HEK293T (cell line): Measurements from ENCODE around the gene GPBP1.
A peak's percentile ranks its signal among the peaks of the same experiment; 100 is the strongest.
"Not testable (repeated sequence)": the region's sequence is repeated elsewhere in the genome, so short reads cannot be mapped to it uniquely, and the experiment has no call there.

Experiments
- CTCF ChIA-PET: fragments of 350-600 bp; formaldehyde crosslinking; extraction: SDS; loops from one replicate; lab custom pipeline; 2021; ENCODE audit warnings: antibody characterized with exemption, inconsistent platforms; lab: Yijun Ruan, JAX
- POLR2A ChIA-PET: fragments of 350-600 bp; formaldehyde crosslinking; extraction: SDS; loops from one replicate; lab custom pipeline; 2020; ENCODE audit warnings: antibody characterized with exemption, inconsistent platforms; lab: Yijun Ruan, JAX
- DNase-seq: peaks from one replicate; pipeline ENCODE4 v3.0.0; 2012; ENCODE audit warnings: mixed read lengths; ENCODE audit errors: extremely low spot score
- ARNT ChIP-seq: fragments of 450-650 bp; IDR thresholded peaks from 2 replicates; pipeline ENCODE4 v1.6.1; 2017; ENCODE audit warnings: mild to moderate bottlenecking
- BHLHE40 ChIP-seq: fragments of 450-650 bp; IDR thresholded peaks from 2 replicates; pipeline ENCODE4 v1.6.1; 2016; ENCODE audit warnings: mild to moderate bottlenecking, moderate library complexity, borderline replicate concordance
- CTBP1 ChIP-seq: fragments of 450-650 bp; IDR thresholded peaks from 2 replicates; pipeline ENCODE4 v1.6.1; 2016; ENCODE audit warnings: borderline replicate concordance
- ELF4 ChIP-seq: fragments of 450-650 bp; IDR thresholded peaks from 2 replicates; pipeline ENCODE4 v1.6.1; 2017; ENCODE audit warnings: antibody characterized with exemption
- FOXA1 ChIP-seq: fragments of 450-650 bp; IDR thresholded peaks from 2 replicates; pipeline ENCODE4 v1.6.1; 2016; ENCODE audit warnings: mild to moderate bottlenecking
- FOXK2 ChIP-seq: fragments of 450-650 bp; IDR thresholded peaks from 2 replicates; pipeline ENCODE4 v1.6.1; 2016; ENCODE audit warnings: mild to moderate bottlenecking
- FOXM1 ChIP-seq: fragments of 450-650 bp; IDR thresholded peaks from 2 replicates; pipeline ENCODE4 v1.6.1; 2017; ENCODE audit warnings: mild to moderate bottlenecking, borderline replicate concordance
- HDGF ChIP-seq: fragments of 450-650 bp; IDR thresholded peaks from 2 replicates; pipeline ENCODE4 v1.6.1; 2017; ENCODE audit warnings: antibody characterized with exemption, borderline replicate concordance
- L3MBTL2 ChIP-seq: fragments of 450-650 bp; conservative IDR thresholded peaks from 2 replicates; pipeline ENCODE4 v1.6.1; 2016; ENCODE audit warnings: mild to moderate bottlenecking
- LEF1 ChIP-seq: fragments of 450-650 bp; IDR thresholded peaks from 2 replicates; pipeline ENCODE4 v1.6.1; 2017; ENCODE audit warnings: mild to moderate bottlenecking, borderline replicate concordance
- NFRKB ChIP-seq: fragments of 450-650 bp; IDR thresholded peaks from 2 replicates; pipeline ENCODE4 v1.6.1; 2016; ENCODE audit warnings: mild to moderate bottlenecking, moderate library complexity
- SP1 ChIP-seq: fragments of 450-650 bp; IDR thresholded peaks from 2 replicates; pipeline ENCODE4 v1.6.1; 2017
- SUZ12 ChIP-seq: fragments of 450-650 bp; IDR thresholded peaks from 2 replicates; pipeline ENCODE4 v1.6.1; 2016; ENCODE audit warnings: mild to moderate bottlenecking
- TARDBP ChIP-seq: fragments of 450-650 bp; IDR thresholded peaks from 2 replicates; pipeline ENCODE4 v1.6.1; 2016
- ZNF384 ChIP-seq: fragments of 450-650 bp; IDR thresholded peaks from 2 replicates; pipeline ENCODE4 v1.6.1; 2016
- TF ChIP-seq, protein P1 (sequence below): fragments of 450-650 bp; IDR thresholded peaks from 2 replicates; pipeline ENCODE4 v1.6.1; 2016

GPBP1 gene

DNA sequence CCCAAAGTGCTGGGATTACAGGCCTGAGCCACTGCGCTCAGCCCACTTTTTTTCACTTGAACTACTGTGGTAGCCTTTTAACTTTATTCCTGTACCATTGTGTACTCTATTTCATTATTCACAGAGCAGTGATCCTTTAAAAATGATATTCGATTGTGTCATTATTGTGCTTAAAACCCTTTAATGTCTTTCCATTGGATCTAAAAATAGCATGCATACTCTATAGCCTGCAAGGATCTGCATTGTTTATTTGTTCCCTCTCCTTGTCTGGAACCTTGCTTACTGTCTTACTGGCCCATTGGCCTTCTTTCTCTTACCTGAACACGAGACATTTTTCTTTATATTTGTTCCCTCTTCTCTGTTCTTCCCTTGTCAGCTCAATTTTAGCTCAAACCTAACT is 15.7 kb downstream of the GPBP1 start:
- no peak for DNase-seq
- TF ChIP-seq CTBP1 = no peak
- CTCF ChIA-PET = no interaction called here
- POLR2A ChIA-PET = no interaction called here

DNA sequence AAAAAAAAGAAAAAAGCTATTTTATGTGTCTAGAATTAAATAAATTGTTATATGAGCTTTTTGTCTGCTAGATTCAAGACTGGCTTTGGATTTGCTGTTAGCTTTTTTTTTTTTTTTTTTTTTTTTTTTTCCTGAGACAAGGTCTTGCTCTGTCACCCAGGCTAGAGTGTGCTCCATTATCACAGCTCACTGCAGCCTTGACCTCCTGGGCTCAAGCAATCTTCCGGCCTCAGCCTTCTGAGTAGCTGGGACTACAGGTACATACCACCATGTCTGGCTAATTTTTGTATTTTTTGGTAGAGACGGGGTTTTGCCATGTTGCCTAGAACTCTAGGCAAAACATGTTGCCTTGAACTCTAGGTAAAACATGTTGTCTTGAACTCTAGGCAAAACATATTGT is 16.7 kb downstream of the GPBP1 start:
- DNase-seq = no peak
- ChIA-PET CTCF (no interaction called here), POLR2A (interaction anchor here (0.6 to 1.3 kb wide), 2 partner anchors 13 to 281 kb away, joined by 3 to 5 read pairs; partner anchors contain the start of gene SETD9)
- TF ChIP-seq ZNF384 (peak; percentile 23; the same call in 1 of the 2 replicates), LEF1 (no peak)

DNA sequence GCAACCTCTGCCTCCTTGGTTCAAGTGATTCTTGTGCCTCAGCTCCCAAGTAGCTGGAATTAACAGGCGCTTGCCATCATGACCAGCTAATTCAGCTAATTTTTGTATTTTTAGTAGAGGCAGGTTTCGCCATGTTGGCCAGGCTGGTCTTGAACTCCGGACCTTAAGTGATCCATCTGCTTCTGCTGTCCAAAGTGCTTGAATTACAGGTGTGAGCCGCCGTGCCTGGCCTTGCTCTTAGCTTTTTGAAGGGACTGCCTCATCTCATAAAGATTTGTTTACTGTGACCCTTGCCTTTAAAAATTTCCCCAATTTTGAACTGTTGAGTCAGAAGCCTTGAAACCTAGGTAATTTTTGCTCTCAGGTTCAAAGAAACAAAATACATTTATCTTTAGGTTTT is 17.3 kb downstream of the GPBP1 start:
- no peak for TF ChIP-seq LEF1
- no peak for TF ChIP-seq SP1
- TF ChIP-seq L3MBTL2 = no peak
- TF ChIP-seq, protein P1, sequence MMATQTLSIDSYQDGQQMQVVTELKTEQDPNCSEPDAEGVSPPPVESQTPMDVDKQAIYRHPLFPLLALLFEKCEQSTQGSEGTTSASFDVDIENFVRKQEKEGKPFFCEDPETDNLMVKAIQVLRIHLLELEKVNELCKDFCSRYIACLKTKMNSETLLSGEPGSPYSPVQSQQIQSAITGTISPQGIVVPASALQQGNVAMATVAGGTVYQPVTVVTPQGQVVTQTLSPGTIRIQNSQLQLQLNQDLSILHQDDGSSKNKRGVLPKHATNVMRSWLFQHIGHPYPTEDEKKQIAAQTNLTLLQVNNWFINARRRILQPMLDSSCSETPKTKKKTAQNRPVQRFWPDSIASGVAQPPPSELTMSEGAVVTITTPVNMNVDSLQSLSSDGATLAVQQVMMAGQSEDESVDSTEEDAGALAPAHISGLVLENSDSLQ = no peak
- no peak for TF ChIP-seq ZNF384
- TF ChIP-seq CTBP1 = no peak
- no peak for TF ChIP-seq NFRKB
- TF ChIP-seq BHLHE40 = no peak
- TF ChIP-seq SUZ12 = no peak
- no peak for TF ChIP-seq FOXA1
- TF ChIP-seq FOXM1 = no peak
- no peak for TF ChIP-seq FOXK2
- no peak for TF ChIP-seq ARNT
- TF ChIP-seq ELF4 = no peak
- DNase-seq = no peak
- ChIA-PET CTCF (no interaction called here), POLR2A (interaction anchor here (1.3 kb wide), 1 partner anchor 282 kb away, joined by 5 read pairs; the partner anchor contains the start of gene SETD9)

DNA sequence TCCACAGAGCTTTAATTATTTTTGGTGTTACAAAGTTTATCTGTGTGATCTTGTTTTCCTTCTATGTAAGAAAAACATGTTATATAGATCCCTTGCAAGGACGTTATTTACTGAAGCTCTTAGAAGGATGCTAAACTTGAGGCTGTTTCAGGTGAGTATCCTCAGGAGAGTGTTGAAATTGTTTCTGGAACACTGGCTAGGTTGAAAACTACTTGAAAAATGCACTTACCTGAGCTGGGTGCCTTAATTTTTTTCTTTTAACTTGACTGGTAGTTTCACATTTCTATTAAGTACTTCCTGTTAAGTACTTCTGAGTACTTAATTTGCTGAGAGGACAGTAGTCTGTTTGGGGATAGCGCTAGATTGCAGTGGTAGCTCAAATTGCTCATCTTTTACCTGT is 18.1 kb downstream of the GPBP1 start:
- POLR2A ChIA-PET = interaction anchor here (0.7 kb wide), 1 partner anchor 24 kb away, joined by 3 read pairs; no protein-coding TSS in a partner anchor
- CTCF ChIA-PET = no interaction called here
- no peak for DNase-seq

DNA sequence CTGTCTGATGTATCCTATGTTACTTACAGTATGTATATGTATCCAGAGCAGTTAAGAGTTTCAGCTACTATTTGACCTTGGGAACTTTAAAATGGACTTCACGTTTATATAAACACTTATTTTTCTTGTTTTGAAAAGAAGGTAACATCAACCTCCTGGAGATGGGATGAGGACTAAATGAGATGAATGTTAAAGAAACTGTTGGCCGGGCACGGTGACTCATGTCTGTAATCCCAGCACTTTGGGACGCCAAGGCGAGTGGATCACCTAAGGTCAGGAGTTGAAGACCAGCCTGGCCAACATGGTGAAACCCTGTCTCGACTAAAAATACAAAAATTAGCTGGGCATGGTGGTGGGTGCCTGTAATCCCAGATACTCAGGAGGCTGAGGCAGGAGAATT is 19.0 kb downstream of the GPBP1 start:
- POLR2A ChIA-PET, CTCF ChIA-PET, DNase-seq: not testable (repeated sequence)

More for the DNA sequence above, 18.1 kb downstream of the GPBP1 start:
- TF ChIP-seq ARNT (no peak), BHLHE40 (no peak), ZNF384 (no peak), L3MBTL2 (no peak), HDGF (no peak), FOXA1 (no peak), CTBP1 (no peak), LEF1 (no peak), ELF4 (no peak), FOXM1 (no peak), SP1 (no peak)

DNA sequence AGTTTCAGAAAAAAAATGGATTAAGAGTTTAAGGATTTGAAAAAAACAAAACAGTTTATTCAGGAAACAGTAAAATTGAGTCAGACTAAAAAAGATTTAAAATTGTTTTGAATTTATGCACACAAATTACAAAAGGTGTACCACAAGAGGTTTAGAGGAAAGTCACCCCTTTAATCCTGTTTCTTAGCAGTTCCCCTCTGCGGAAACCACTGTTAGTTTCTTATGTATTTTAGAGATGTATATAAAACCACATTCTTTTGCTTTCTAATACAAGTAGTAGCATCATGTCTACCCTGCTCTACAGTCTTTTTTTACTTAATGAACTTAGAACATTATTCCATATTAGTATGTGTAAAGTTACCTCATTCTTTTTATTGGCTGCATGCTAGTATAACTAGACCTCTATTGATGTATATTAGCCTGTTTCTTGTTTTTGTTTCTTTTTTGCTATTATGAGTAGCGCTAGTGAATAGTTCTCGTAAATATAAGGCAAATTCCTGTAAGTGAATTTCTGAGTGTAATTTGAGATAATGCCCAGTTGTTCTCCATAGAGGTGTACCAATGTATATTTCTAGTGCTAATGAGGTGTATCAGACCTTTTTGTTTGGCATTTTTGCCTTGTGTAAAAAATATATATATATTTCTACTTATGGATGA is 20.0 kb downstream of the GPBP1 start:
- CTCF ChIA-PET = no interaction called here
- TF ChIP-seq SUZ12 = no peak
- TF ChIP-seq CTBP1 = no peak
- TF ChIP-seq ELF4 = no peak
- TF ChIP-seq ZNF384 = no peak
- TF ChIP-seq FOXM1 = no peak
- no peak for TF ChIP-seq L3MBTL2
- TF ChIP-seq, protein P1 = no peak
- no peak for TF ChIP-seq HDGF
- no peak for TF ChIP-seq FOXK2
- TF ChIP-seq SP1 = no peak
- TF ChIP-seq FOXA1 = no peak
- TF ChIP-seq TARDBP = no peak
- DNase-seq = no peak
- POLR2A ChIA-PET = no interaction called here

DNA sequence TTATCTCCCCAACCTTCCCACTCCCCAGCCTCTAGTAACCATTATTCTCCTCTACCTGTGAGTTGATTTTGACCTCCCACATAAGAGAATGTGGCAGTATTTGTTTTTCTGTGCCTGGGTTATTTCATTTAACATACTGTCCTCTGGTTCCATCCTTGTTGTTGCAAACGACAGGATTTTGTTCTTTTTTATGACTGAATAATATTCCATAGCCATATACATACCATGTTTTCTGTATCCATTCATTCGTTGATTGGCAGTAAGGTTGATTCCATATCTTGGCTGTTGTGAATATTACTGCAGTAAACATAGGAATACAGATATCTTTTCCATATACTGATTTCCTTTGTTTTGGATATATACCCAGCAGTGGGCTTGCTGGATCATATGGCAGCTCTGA is 20.8 kb downstream of the GPBP1 start:
- ChIA-PET POLR2A (no interaction called here), CTCF (interaction anchor here (0.6 kb wide), 1 partner anchor 24 kb away, joined by 5 read pairs; no protein-coding TSS in a partner anchor)
- no peak for TF ChIP-seq NFRKB
- TF ChIP-seq, protein P1 = no peak
- TF ChIP-seq FOXM1 = no peak
- no peak for TF ChIP-seq LEF1
- no peak for TF ChIP-seq BHLHE40
- TF ChIP-seq TARDBP = no peak
- no peak for TF ChIP-seq L3MBTL2
- TF ChIP-seq FOXK2 = no peak
- TF ChIP-seq ZNF384 = no peak
- no peak for TF ChIP-seq CTBP1
- TF ChIP-seq SUZ12 = no peak
- TF ChIP-seq HDGF = no peak
- no peak for TF ChIP-seq ARNT
- no peak for TF ChIP-seq ELF4
- no peak for TF ChIP-seq SP1
- TF ChIP-seq FOXA1 = no peak
- DNase-seq = no peak
